RWPE2 (cell line): ENCODE measurements around the gene SLC12A8.

Source experiments
- ATAC-seq: fragments of 200-7000 bp; cut with Tn5 transposase; 3 replicates; pipeline ENCODE4 v1.9.1; 2021; ENCODE audit warnings: low read depth
- DNase-seq: peaks from one replicate; pipeline ENCODE4 v3.0.0-alpha.2; 2020; ENCODE audit warnings: low spot score
- H3K27ac ChIP-seq: fragments of 450-650 bp; 2 replicates; pipeline ENCODE4 v1.5.1; 2017; ENCODE audit warnings: mild to moderate bottlenecking; ENCODE audit not compliant: poor library complexity, severe bottlenecking
- H3K27me3 ChIP-seq: fragments of 250-450 bp; sonication (Bioruptor Pico); 2 replicates; pipeline ENCODE4 v1.5.1; 2021; ENCODE audit warnings: mild to moderate bottlenecking, moderate library complexity; ENCODE audit not compliant: insufficient read depth, poor library complexity, severe bottlenecking
- H3K36me3 ChIP-seq: fragments of 250-450 bp; sonication (Bioruptor Pico); 2 replicates; pipeline ENCODE4 v1.5.1; 2020; ENCODE audit warnings: low read depth, mild to moderate bottlenecking, moderate library complexity
- H3K4me1 ChIP-seq: fragments of 250-450 bp; sonication (Bioruptor Pico); 2 replicates; pipeline ENCODE4 v1.5.1; 2021; ENCODE audit warnings: mild to moderate bottlenecking, moderate library complexity; ENCODE audit not compliant: insufficient read depth, poor library complexity, severe bottlenecking
- H3K4me3 ChIP-seq: fragments of 250-450 bp; sonication (Bioruptor Pico); 2 replicates; pipeline ENCODE4 v1.5.1; 2021; ENCODE audit warnings: mild to moderate bottlenecking, moderate library complexity; ENCODE audit not compliant: severe bottlenecking
- H3K9me3 ChIP-seq: fragments of 250-450 bp; sonication (Bioruptor Pico); 2 replicates; pipeline ENCODE4 v1.5.1; 2021; ENCODE audit warnings: mild to moderate bottlenecking, moderate library complexity; ENCODE audit not compliant: severe bottlenecking
- CTCF ChIP-seq: fragments of 450-650 bp; IDR thresholded peaks from one replicate; pipeline ENCODE4 v1.5.1; 2017; ENCODE audit warnings: mild to moderate bottlenecking, moderate library complexity; ENCODE audit not compliant: poor library complexity, severe bottlenecking

Gene SLC12A8

DNA sequence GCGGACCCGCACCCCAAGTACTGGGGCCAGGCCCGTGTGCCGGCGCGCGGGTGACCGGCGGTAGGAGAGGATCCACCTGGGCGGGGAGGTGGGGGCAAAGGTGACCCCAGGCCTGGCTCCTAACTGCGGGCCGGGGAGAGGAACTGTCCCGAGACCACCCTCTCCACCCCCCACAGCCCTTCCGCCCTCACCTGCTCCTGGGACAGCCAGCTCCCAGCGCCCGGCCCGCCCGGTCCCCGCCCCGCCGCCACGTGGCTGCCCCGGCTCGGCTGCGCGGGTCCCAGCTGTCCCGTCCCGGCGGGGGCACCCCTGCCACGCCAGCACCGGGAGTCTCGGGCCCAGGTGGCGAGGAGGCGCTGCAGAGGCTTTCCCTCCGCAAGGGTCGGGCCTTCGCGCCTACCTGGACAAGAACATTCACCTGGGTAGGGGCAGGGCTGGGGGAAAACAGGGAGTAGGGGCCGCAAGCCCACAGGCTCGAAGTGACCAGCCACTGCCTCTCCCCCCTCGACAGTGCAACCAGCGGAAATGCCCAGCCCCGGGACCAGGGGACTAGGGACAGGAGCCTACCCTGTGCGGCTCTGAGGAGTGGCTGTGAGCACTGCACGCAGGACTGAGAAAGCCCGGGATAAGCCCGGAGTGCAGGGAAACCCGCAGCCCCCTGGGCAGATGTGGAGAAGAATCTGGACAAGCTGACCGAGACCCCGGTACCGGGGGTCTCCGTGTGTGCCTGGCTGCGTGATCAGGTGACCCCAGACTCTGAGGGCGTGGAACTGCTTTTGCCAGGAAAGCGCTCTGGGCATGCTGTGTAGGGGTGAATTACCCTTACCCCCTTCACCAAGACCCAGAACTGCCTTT lies at the start of gene SLC12A8:
TSS of gene SLC12A8 (minus strand) at position 240 of the 855 bp plus-strand sequence. CDS start 1,399 bp downstream, outside the sequence.
- Histone ChIP-seq H3K27ac (no peak within 1 kb of the TSS), H3K36me3 (no peaks in the 10 kb centered on the region), H3K9me3 (no peaks in the 10 kb centered on the region), H3K27me3 (no peaks in the 10 kb centered on the region), H3K4me1 (no peaks in the 10 kb centered on the region), H3K4me3 (peak within 1 kb of the TSS; percentile 31)
- no peak for TF ChIP-seq CTCF
- DNase-seq (no peak), ATAC-seq (peak; percentile 50)

DNA sequence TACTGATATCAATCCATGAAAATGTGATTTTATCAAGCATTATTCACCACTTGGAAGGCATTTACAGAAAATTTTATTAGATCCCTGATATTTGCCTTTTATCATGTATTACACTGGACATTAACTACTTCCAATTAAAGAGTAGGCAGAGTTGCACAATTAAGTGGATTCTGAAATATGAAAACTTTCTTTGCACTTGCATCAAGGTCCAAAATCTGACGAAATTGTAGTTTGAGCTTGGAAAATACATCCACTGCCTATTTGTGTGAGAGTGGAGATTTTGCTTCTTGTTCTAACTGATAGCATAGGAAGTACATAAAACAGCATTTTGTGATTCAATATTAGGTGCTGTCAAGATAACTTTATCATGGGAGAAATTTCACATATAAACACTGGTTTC lies 49.6 kb upstream of the SLC12A8 start:
- Histone ChIP-seq H3K9me3 (peaks cover under 1% of the 10 kb centered on the region), H3K4me3 (no peak overlapping the region), H3K27ac (no peak overlapping the region), H3K4me1 (no peaks in the 10 kb centered on the region), H3K27me3 (no peaks in the 10 kb centered on the region), H3K36me3 (peaks cover 3% of the 10 kb centered on the region)
- no peak for ATAC-seq
- DNase-seq: no peak
- no peak for TF ChIP-seq CTCF

DNA sequence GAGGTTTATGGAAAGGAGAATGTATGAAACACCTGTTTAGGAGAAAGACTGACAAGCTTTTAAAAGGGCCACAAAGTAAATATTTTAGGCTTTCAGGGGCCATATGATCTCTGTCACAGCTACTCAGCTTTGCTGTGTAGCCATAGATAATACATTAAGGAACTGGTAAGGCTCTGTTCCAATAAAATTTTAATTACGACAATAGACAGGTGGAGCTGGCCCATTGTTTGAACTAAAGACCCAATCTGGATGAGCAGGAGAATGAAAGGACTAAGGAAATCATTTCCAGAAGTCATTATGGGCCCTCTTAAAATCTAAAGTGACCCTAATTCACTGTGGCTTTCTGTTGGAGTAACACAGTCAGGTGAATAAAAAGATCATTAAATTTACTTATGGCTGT lies 48.5 kb upstream of the SLC12A8 start:
- Histone ChIP-seq H3K4me3 (no peak overlapping the region), H3K27me3 (no peaks in the 10 kb centered on the region), H3K27ac (no peak overlapping the region), H3K4me1 (no peaks in the 10 kb centered on the region), H3K9me3 (peaks cover 2% of the 10 kb centered on the region), H3K36me3 (peaks cover 3% of the 10 kb centered on the region)
- no peak for DNase-seq
- TF ChIP-seq CTCF: no peak
- no peak for ATAC-seq

GRCh38 chr3:125260158-125260557 lies 47.6 kb upstream of the SLC12A8 start:
- H3K36me3 ChIP-seq: peaks cover 3% of the 10 kb centered on the region
- DNase-seq (no peak), ATAC-seq (no peak)
- no peaks in the 10 kb centered on the region for H3K27me3 ChIP-seq
- no peak overlapping the region for H3K27ac ChIP-seq
- no peak overlapping the region for H3K4me3 ChIP-seq
- H3K4me1 ChIP-seq: no peaks in the 10 kb centered on the region
- no peak for TF ChIP-seq CTCF
- peaks cover 2% of the 10 kb centered on the region for H3K9me3 ChIP-seq

- no peak for TF ChIP-seq CTCF
- H3K27ac ChIP-seq: no peak overlapping the region
- ATAC-seq (no peak), DNase-seq (no peak)
- peaks cover 2% of the 10 kb centered on the region for H3K9me3 ChIP-seq
- H3K4me1 ChIP-seq: no peaks in the 10 kb centered on the region
- no peaks in the 10 kb centered on the region for H3K27me3 ChIP-seq
- H3K36me3 ChIP-seq: no peaks in the 10 kb centered on the region
- H3K4me3 ChIP-seq: no peak overlapping the region
Observed at GRCh38 chr3:125257536-125257935, 45.0 kb upstream of the SLC12A8 start.
